ENCODE data around the gene KLHL29.

KLHL29 gene

DNA sequence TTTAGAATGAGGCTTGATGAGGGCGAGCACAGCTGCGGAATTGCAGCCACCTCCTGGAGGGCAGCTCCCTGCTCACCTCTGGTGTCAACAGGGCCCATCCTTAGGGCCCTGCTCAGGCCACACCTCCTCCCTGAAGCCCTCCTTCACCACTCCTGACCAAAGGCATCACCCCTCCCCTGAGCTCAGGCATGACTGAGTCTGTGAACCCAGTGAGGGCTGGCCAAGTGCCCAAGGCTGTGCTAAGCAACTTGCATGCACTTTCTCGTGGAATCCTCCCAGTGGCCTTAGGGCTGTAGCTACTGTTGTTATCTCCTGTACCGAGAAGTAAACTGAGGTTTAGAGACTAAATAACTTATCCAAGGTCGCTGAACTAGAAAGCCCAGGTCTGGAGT lies 101.7 kb downstream of the KLHL29 start:
- H4K20me1 ChIP-seq (ENCODE audit: control insufficient read depth, insufficient read depth, low read depth, low read length), result no peaks in the 10 kb centered on the region

DNA sequence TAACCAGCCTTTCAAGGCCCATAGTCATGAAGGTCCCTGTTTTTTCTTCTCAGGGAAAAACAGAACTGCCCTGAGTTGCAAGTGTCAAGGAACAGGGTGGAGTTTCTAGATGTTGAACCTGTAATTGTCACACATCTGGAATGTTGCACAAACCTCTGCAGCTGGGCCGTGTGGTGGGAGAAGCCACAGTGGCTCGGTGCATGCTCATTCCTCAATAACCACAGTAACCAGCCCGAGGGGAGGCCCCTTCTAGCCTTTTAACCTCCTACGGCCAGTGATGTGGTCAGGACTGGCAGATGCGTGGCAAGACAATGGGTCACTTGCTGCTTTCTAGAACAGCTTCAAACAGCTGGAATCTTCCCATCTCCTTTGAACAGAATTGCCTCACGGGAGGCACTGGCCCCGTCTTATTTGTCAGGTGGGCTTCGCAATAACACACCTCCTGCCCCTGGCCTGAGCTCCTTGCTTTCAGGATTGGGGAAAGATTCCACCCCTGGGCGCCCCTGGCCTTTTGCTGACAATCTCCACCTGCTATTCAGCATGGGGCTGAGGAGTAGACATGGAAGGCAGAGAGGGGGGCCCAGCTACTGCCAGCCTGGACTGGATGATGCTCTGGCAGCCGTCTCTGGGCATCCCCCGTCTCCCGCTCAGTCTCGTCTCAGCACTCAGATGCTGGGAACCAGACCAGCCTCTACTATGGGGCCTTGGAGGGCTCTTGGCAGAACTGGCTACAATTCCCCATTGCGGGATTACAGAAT lies 102.9 kb downstream of the KLHL29 start:
- TF ChIP-seq EZH2phosphoT487 (IDR thresholded peaks at IDR 0.05; ENCODE audit: borderline replicate concordance, low read length), result no peak
- TF ChIP-seq, protein P1, sequence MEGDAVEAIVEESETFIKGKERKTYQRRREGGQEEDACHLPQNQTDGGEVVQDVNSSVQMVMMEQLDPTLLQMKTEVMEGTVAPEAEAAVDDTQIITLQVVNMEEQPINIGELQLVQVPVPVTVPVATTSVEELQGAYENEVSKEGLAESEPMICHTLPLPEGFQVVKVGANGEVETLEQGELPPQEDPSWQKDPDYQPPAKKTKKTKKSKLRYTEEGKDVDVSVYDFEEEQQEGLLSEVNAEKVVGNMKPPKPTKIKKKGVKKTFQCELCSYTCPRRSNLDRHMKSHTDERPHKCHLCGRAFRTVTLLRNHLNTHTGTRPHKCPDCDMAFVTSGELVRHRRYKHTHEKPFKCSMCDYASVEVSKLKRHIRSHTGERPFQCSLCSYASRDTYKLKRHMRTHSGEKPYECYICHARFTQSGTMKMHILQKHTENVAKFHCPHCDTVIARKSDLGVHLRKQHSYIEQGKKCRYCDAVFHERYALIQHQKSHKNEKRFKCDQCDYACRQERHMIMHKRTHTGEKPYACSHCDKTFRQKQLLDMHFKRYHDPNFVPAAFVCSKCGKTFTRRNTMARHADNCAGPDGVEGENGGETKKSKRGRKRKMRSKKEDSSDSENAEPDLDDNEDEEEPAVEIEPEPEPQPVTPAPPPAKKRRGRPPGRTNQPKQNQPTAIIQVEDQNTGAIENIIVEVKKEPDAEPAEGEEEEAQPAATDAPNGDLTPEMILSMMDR (IDR thresholded peaks at IDR 0.05; ENCODE audit: low read depth, low read length, poor library complexity, severe bottlenecking), result no peak
- H3K36me3 ChIP-seq (ENCODE audit: control insufficient read depth, low read length), result no peaks in the 10 kb centered on the region
- no peaks in the 10 kb centered on the region for H3F3A ChIP-seq (ENCODE audit: control insufficient read depth, insufficient read depth)
- H3K79me2 ChIP-seq (ENCODE audit: control insufficient read depth, low read length), result no peaks in the 10 kb centered on the region
- H3K4me2 ChIP-seq (ENCODE audit: low read length), result no peak overlapping the region
- H3K4me3 ChIP-seq (ENCODE audit: low read length), result no peak overlapping the region
- H3K4me1 ChIP-seq (ENCODE audit: control insufficient read depth, low read length), result no peaks in the 10 kb centered on the region
- no peaks in the 10 kb centered on the region for H3K9me3 ChIP-seq (ENCODE audit: control insufficient read depth, insufficient read depth, low read length)
- no peaks in the 10 kb centered on the region for H3K9me2 ChIP-seq (replicated peaks; ENCODE audit: control insufficient read depth, low read length)
- H3K27ac ChIP-seq (ENCODE audit: low read depth, low read length), result no peak overlapping the region
- no peaks in the 10 kb centered on the region for H4K20me1 ChIP-seq (ENCODE audit: control insufficient read depth, insufficient read depth, low read depth, low read length)
- no peaks in the 10 kb centered on the region for H3K27me3 ChIP-seq (ENCODE audit: control insufficient read depth, low read length)

More for the DNA sequence above, 101.7 kb downstream of the KLHL29 start:
- Histone ChIP-seq H3K4me1 (ENCODE audit: control insufficient read depth, low read length) (no peaks in the 10 kb centered on the region), H3K9me2 (replicated peaks; ENCODE audit: control insufficient read depth, low read length) (no peaks in the 10 kb centered on the region), H3K27ac (ENCODE audit: low read depth, low read length) (no peak overlapping the region), H3F3A (ENCODE audit: control insufficient read depth, insufficient read depth) (no peaks in the 10 kb centered on the region), H3K4me3 (ENCODE audit: low read length) (no peak overlapping the region), H3K36me3 (ENCODE audit: control insufficient read depth, low read length) (no peaks in the 10 kb centered on the region), H3K4me2 (ENCODE audit: low read length) (no peak overlapping the region), H3K27me3 (ENCODE audit: control insufficient read depth, low read length) (no peaks in the 10 kb centered on the region), H3K9me3 (ENCODE audit: control insufficient read depth, insufficient read depth, low read length) (no peaks in the 10 kb centered on the region), H3K79me2 (ENCODE audit: control insufficient read depth, low read length) (no peaks in the 10 kb centered on the region)
- TF ChIP-seq, protein P1 (IDR thresholded peaks at IDR 0.05; ENCODE audit: low read depth, low read length, poor library complexity, severe bottlenecking), result no peak
- no peak for TF ChIP-seq EZH2phosphoT487 (IDR thresholded peaks at IDR 0.05; ENCODE audit: borderline replicate concordance, low read length)

DNA sequence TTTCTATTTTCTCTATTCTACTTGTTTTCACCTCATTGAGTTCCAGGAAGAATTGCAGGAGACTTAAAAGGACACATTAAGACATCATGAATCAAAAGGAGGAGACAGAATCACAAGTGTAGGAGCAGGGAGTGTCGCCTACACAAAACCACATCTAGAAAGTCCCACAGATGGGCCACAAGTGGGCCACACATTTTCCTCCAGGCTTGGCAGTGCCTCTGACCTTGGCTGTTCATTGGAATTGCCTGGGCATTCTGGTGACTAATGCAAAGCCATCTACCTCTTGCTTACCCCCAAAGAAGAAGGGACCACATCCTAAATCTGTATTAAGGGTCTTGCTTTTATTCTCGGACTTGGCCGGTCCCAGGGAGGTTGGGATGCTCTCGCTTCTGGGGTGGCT lies 103.6 kb downstream of the KLHL29 start:
- Histone ChIP-seq H3K9me2 (replicated peaks; ENCODE audit: control insufficient read depth, low read length) (no peaks in the 10 kb centered on the region), H3F3A (ENCODE audit: control insufficient read depth, insufficient read depth) (no peaks in the 10 kb centered on the region), H3K36me3 (ENCODE audit: control insufficient read depth, low read length) (no peaks in the 10 kb centered on the region), H3K4me2 (ENCODE audit: low read length) (no peak overlapping the region), H3K27me3 (ENCODE audit: control insufficient read depth, low read length) (no peaks in the 10 kb centered on the region), H3K27ac (ENCODE audit: low read depth, low read length) (no peak overlapping the region), H3K4me3 (ENCODE audit: low read length) (no peak overlapping the region), H3K9me3 (ENCODE audit: control insufficient read depth, insufficient read depth, low read length) (no peaks in the 10 kb centered on the region), H3K4me1 (ENCODE audit: control insufficient read depth, low read length) (no peaks in the 10 kb centered on the region), H3K79me2 (ENCODE audit: control insufficient read depth, low read length) (no peaks in the 10 kb centered on the region), H4K20me1 (ENCODE audit: control insufficient read depth, insufficient read depth, low read depth, low read length) (no peaks in the 10 kb centered on the region)
- TF ChIP-seq, protein P1 (IDR thresholded peaks at IDR 0.05; ENCODE audit: low read depth, low read length, poor library complexity, severe bottlenecking), result no peak
- no peak for TF ChIP-seq EZH2phosphoT487 (IDR thresholded peaks at IDR 0.05; ENCODE audit: borderline replicate concordance, low read length)
